Sigmoid colon (tissue), 4 donors: ENCODE results near the gene PDE4A.

Experiments
- CTCF ChIP-seq, 4 experiments: fragments of 450-650 bp in 3 of 4; fragments of 200-600 bp in 1 of 4; IDR thresholded peaks; one replicate each; pipeline ENCODE4 v1.5.1; 2016 to 2019; ENCODE audit warnings: antibody characterized with exemption in 4 of 4, mild to moderate bottlenecking in 3 of 4, moderate library complexity in 2 of 4
- EP300 ChIP-seq, 4 donors: sonication (generic); formaldehyde crosslinking; IDR thresholded peaks; one replicate each; pipeline ENCODE4 v1.6.1; 2017; ENCODE audit warnings: antibody characterized with exemption in 4 of 4
- POLR2A ChIP-seq, 2 donors: fragments of 450-650 bp; IDR thresholded peaks; one replicate each; pipeline ENCODE4 v1.6.1; 2016; ENCODE audit warnings: antibody characterized with exemption in 2 of 2, mild to moderate bottlenecking in 2 of 2, moderate library complexity in 2 of 2
- POLR2AphosphoS5 ChIP-seq, 4 donors: sonication (generic); formaldehyde crosslinking; IDR thresholded peaks; one replicate each; pipeline ENCODE4 v1.6.1; 2017; ENCODE audit warnings: antibody characterized with exemption in 4 of 4

GRCh38 chr19:10468133-10468532 is 47.8 kb downstream of the PDE4A start:
- TF ChIP-seq CTCF (IDR thresholded peaks at IDR 0.05) (no peak), POLR2AphosphoS5 (IDR thresholded peaks at IDR 0.05) (no peak), EP300 (IDR thresholded peaks at IDR 0.05) (no peak), POLR2A (IDR thresholded peaks at IDR 0.05) (no peak)
